ENCODE results near the gene DPM1.

DPM1 gene

DNA sequence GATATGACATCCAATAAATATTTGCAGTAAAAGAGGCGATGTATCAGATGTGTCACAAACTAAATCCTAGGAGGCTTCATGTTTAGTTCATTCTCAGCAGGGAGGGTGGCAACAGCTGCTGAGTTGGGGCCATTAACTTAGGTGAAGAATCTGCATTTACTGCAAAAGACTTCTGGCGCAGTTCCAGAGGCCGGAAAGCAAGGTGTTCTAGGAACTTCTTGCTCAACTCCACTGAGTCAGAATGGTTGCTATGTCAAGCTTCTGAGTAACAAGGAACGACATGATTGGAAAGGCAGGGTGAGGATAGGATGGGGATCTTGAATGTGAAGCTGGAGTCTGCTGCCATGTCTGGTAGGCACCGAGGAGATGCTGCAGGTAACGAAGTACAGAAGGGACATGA is 38.8 kb downstream of the DPM1 start:
- DNase-seq (ENCODE audit: low spot score): no peak
- in situ Hi-C loops (cut with MboI; ENCODE audit: low sequenced_read_pairs, unreplicated experiment): no loop called here
- TF ChIP-seq, protein P1, sequence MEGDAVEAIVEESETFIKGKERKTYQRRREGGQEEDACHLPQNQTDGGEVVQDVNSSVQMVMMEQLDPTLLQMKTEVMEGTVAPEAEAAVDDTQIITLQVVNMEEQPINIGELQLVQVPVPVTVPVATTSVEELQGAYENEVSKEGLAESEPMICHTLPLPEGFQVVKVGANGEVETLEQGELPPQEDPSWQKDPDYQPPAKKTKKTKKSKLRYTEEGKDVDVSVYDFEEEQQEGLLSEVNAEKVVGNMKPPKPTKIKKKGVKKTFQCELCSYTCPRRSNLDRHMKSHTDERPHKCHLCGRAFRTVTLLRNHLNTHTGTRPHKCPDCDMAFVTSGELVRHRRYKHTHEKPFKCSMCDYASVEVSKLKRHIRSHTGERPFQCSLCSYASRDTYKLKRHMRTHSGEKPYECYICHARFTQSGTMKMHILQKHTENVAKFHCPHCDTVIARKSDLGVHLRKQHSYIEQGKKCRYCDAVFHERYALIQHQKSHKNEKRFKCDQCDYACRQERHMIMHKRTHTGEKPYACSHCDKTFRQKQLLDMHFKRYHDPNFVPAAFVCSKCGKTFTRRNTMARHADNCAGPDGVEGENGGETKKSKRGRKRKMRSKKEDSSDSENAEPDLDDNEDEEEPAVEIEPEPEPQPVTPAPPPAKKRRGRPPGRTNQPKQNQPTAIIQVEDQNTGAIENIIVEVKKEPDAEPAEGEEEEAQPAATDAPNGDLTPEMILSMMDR (IDR thresholded peaks at IDR 0.05; ENCODE audit: borderline replicate concordance, control extremely low read depth, extremely low read depth, insufficient read depth, missing control alignments): no peak

- TF ChIP-seq, protein P1 (IDR thresholded peaks at IDR 0.05; ENCODE audit: borderline replicate concordance, control extremely low read depth, extremely low read depth, insufficient read depth, missing control alignments): no peak
- in situ Hi-C loops (cut with MboI; ENCODE audit: low sequenced_read_pairs, unreplicated experiment): no loop called here
- no peak for DNase-seq (ENCODE audit: low spot score)
Observed at GRCh38 chr20:50918403-50918802, 39.9 kb downstream of the DPM1 start.

DNA sequence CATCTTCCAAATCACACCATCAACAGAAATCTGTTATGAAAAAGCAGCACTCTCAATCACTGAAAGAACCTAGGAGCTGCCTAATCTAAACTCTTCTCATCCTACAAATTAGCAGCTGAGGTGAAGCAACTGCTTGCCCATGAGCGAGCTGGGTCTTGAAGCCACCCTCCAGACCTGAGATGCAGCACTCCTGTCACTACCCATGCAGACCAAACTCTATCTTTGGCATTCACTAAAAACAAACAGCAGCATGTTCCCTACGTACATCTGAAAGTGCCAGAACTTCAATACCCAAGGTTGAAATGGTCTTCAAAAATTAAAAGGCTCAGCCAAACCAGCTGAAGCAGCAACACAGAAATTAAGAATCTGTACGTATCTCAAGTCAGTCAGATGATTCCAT is 41.4 kb downstream of the DPM1 start:
- TF ChIP-seq, protein P1 (IDR thresholded peaks at IDR 0.05; ENCODE audit: borderline replicate concordance, control extremely low read depth, extremely low read depth, insufficient read depth, missing control alignments): no peak
- in situ Hi-C loops (cut with MboI; ENCODE audit: low sequenced_read_pairs, unreplicated experiment): no loop called here
- DNase-seq (ENCODE audit: low spot score): no peak

- TF ChIP-seq, protein P1 (IDR thresholded peaks at IDR 0.05; ENCODE audit: borderline replicate concordance, control extremely low read depth, extremely low read depth, insufficient read depth, missing control alignments): no peak
- in situ Hi-C loops (cut with MboI; ENCODE audit: low sequenced_read_pairs, unreplicated experiment): no loop called here
- no peak for DNase-seq (ENCODE audit: low spot score)
Observed at GRCh38 chr20:50916257-50916656, 42.1 kb downstream of the DPM1 start.

DNA sequence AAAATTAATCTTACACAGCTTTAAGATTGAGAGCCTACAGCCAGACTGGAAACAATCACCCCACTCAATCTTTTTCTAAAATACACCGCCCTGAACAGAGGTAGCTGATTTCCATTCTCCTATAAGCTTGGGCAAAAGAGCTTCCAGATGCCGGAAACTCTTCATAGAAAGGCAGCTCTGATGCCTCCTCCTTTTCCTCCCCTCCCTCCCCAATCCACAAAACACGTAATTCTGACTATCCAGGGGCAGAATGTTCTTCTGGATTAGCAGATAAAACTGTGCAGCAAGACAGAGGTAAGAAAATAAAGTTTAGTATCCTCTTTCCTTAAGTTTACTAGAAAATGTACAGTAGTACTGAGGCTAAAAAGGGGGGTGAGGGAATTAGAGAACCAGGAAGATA is 42.9 kb downstream of the DPM1 start:
- TF ChIP-seq, protein P1 (IDR thresholded peaks at IDR 0.05; ENCODE audit: borderline replicate concordance, control extremely low read depth, extremely low read depth, insufficient read depth, missing control alignments): no peak
- in situ Hi-C loops (cut with MboI; ENCODE audit: low sequenced_read_pairs, unreplicated experiment): no loop called here
- DNase-seq (ENCODE audit: low spot score): no peak

DNA sequence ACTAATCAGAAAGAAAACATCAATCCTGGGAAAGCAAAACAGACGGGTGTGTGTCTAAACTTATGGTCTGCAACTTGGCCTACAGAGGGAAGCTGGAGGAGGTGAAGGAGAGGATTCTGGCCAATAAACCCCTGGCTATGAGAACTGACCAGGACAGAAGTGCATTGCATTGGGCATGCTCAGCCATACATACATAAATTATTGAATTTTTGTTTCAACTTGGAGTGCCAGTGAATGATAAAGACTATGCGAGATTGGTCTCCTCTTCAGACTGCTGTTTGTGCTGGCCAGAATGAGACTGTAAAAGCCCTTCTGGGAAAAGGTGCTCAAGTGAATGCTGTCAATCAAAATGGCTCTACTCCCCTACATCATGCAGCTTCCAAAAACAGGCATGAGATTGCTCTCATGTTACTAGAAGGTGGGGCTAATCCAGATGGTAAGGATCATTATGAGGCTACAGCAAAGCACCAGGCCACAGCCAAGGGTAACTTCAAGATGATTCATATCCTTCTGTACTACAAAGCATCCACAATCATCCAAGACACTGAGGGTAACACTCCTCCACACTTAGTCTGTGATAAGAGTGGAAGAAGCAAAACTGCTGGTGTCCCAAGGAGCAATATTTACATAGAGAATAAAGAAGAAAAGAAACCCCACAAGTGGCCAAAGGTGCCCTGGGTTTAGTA is 44.5 kb downstream of the DPM1 start:
- no peak for DNase-seq (ENCODE audit: low spot score)
- TF ChIP-seq, protein P1 (IDR thresholded peaks at IDR 0.05; ENCODE audit: borderline replicate concordance, control extremely low read depth, extremely low read depth, insufficient read depth, missing control alignments): no peak
- in situ Hi-C loops (cut with MboI; ENCODE audit: low sequenced_read_pairs, unreplicated experiment): no loop called here

Measured in GM13976 (cell line).